KMS-11 (cell line): ENCODE data around the gene LRFN2.

ENCODE experiments used
- H2AFZ ChIP-seq: fragments of 200-600 bp; sonication (generic); 2 replicates; pipeline ENCODE4 v1.6.1; 2016; ENCODE audit warnings: antibody characterized with exemption, mixed run types, low read depth
- H3K27ac ChIP-seq: fragments of 200-600 bp; sonication (generic); 2 replicates; pipeline ENCODE4 v1.6.1; 2016; ENCODE audit warnings: mild to moderate bottlenecking, mixed run types
- H3K27me3 ChIP-seq: fragments of 200-600 bp; sonication (generic); 2 replicates; pipeline ENCODE4 v1.6.1; 2017; ENCODE audit warnings: mild to moderate bottlenecking, low read depth, mixed run types, moderate library complexity; ENCODE audit not compliant: insufficient read depth
- H3K36me3 ChIP-seq: fragments of 200-600 bp; sonication (generic); 2 replicates; pipeline ENCODE4 v1.6.1; 2017; ENCODE audit warnings: mild to moderate bottlenecking, mixed run types; ENCODE audit not compliant: insufficient read depth
- H3K4me1 ChIP-seq: fragments of 200-600 bp; sonication (generic); 2 replicates; pipeline ENCODE4 v1.6.1; 2016; ENCODE audit warnings: mild to moderate bottlenecking, low read depth, mixed run types; ENCODE audit not compliant: poor library complexity, severe bottlenecking
- H3K4me2 ChIP-seq: fragments of 200-600 bp; sonication (generic); 2 replicates; pipeline ENCODE4 v1.7.0; 2016; ENCODE audit warnings: mild to moderate bottlenecking, mixed run types
- H3K4me3 ChIP-seq: fragments of 200-600 bp; sonication (generic); IDR thresholded peaks from 2 replicates; pipeline ENCODE4 v1.6.1; 2017; ENCODE audit warnings: low read depth, low read length, mixed read lengths; ENCODE audit not compliant: insufficient read depth
- H3K79me2 ChIP-seq: fragments of 200-600 bp; sonication (generic); 2 replicates; pipeline ENCODE4 v1.6.1; 2016; ENCODE audit warnings: low read depth, mixed run types; ENCODE audit not compliant: insufficient read depth
- H3K9ac ChIP-seq: fragments of 200-600 bp; sonication (generic); 2 replicates; pipeline ENCODE4 v1.6.1; 2016; ENCODE audit warnings: mild to moderate bottlenecking, mixed run types
- H4K20me1 ChIP-seq: fragments of 200-600 bp; sonication (generic); 2 replicates; pipeline ENCODE4 v1.6.1; 2016; ENCODE audit warnings: mild to moderate bottlenecking, mixed run types; ENCODE audit not compliant: insufficient read depth
- CTCF ChIP-seq: fragments of 200-600 bp; sonication (generic); conservative IDR thresholded peaks from 2 replicates; pipeline ENCODE4 v1.6.1; 2017; ENCODE audit warnings: low read depth, mild to moderate bottlenecking, antibody characterized with exemption, low read length, moderate library complexity, mixed read lengths

The LRFN2 gene

GRCh38 chr6:40353967-40354452, 233.2 kb downstream of the LRFN2 start:
- no peaks in the 10 kb centered on the region for H3K36me3 ChIP-seq
- no peak overlapping the region for H3K4me3 ChIP-seq
- H3K4me1 ChIP-seq: no peaks in the 10 kb centered on the region
- TF ChIP-seq CTCF: no peak
- H2AFZ ChIP-seq: no peak overlapping the region
- H3K27me3 ChIP-seq: no peaks in the 10 kb centered on the region
- no peak overlapping the region for H3K9ac ChIP-seq
- H3K4me2 ChIP-seq: no peak overlapping the region
- H3K27ac ChIP-seq: no peak overlapping the region
- H3K79me2 ChIP-seq: no peaks in the 10 kb centered on the region
- no peaks in the 10 kb centered on the region for H4K20me1 ChIP-seq

GRCh38 chr6:40353197-40353966, 233.8 kb downstream of the LRFN2 start:
- Histone ChIP-seq H4K20me1 (no peaks in the 10 kb centered on the region), H3K79me2 (no peaks in the 10 kb centered on the region), H3K4me3 (no peak overlapping the region), H3K9ac (no peak overlapping the region), H2AFZ (no peak overlapping the region), H3K4me2 (no peak overlapping the region), H3K27ac (no peak overlapping the region), H3K4me1 (no peaks in the 10 kb centered on the region), H3K36me3 (no peaks in the 10 kb centered on the region), H3K27me3 (no peaks in the 10 kb centered on the region)
- no peak for TF ChIP-seq CTCF

GRCh38 chr6:40352527-40353170, 234.5 kb downstream of the LRFN2 start:
- no peaks in the 10 kb centered on the region for H3K4me1 ChIP-seq
- no peak overlapping the region for H3K4me3 ChIP-seq
- H3K79me2 ChIP-seq: no peaks in the 10 kb centered on the region
- H3K36me3 ChIP-seq: no peaks in the 10 kb centered on the region
- H3K27me3 ChIP-seq: no peaks in the 10 kb centered on the region
- no peak overlapping the region for H2AFZ ChIP-seq
- H3K9ac ChIP-seq: no peak overlapping the region
- H3K27ac ChIP-seq: no peak overlapping the region
- no peak overlapping the region for H3K4me2 ChIP-seq
- TF ChIP-seq CTCF: no peak
- H4K20me1 ChIP-seq: no peaks in the 10 kb centered on the region

GRCh38 chr6:40352006-40352405, 235.2 kb downstream of the LRFN2 start:
- no peak overlapping the region for H2AFZ ChIP-seq
- H3K9ac ChIP-seq: no peak overlapping the region
- H3K27ac ChIP-seq: no peak overlapping the region
- no peak overlapping the region for H3K4me3 ChIP-seq
- TF ChIP-seq CTCF: no peak
- H3K79me2 ChIP-seq: no peaks in the 10 kb centered on the region
- no peaks in the 10 kb centered on the region for H3K4me1 ChIP-seq
- H4K20me1 ChIP-seq: no peaks in the 10 kb centered on the region
- no peaks in the 10 kb centered on the region for H3K36me3 ChIP-seq
- H3K27me3 ChIP-seq: no peaks in the 10 kb centered on the region
- no peak overlapping the region for H3K4me2 ChIP-seq
